Measurements from ENCODE around the gene WASL.

- TF ChIP-seq ZBTB7A (IDR thresholded peaks at IDR 0.05; ENCODE audit: low read depth) = no peak
- no peak for TF ChIP-seq TEAD4 (IDR thresholded peaks at IDR 0.05)
- no peak for TF ChIP-seq RAD21 (IDR thresholded peaks at IDR 0.05; ENCODE audit: low read depth)
- TF ChIP-seq TCF12 (IDR thresholded peaks at IDR 0.05; ENCODE audit: low read depth) = no peak
- TF ChIP-seq, protein P1, sequence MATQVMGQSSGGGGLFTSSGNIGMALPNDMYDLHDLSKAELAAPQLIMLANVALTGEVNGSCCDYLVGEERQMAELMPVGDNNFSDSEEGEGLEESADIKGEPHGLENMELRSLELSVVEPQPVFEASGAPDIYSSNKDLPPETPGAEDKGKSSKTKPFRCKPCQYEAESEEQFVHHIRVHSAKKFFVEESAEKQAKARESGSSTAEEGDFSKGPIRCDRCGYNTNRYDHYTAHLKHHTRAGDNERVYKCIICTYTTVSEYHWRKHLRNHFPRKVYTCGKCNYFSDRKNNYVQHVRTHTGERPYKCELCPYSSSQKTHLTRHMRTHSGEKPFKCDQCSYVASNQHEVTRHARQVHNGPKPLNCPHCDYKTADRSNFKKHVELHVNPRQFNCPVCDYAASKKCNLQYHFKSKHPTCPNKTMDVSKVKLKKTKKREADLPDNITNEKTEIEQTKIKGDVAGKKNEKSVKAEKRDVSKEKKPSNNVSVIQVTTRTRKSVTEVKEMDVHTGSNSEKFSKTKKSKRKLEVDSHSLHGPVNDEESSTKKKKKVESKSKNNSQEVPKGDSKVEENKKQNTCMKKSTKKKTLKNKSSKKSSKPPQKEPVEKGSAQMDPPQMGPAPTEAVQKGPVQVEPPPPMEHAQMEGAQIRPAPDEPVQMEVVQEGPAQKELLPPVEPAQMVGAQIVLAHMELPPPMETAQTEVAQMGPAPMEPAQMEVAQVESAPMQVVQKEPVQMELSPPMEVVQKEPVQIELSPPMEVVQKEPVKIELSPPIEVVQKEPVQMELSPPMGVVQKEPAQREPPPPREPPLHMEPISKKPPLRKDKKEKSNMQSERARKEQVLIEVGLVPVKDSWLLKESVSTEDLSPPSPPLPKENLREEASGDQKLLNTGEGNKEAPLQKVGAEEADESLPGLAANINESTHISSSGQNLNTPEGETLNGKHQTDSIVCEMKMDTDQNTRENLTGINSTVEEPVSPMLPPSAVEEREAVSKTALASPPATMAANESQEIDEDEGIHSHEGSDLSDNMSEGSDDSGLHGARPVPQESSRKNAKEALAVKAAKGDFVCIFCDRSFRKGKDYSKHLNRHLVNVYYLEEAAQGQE (IDR thresholded peaks at IDR 0.05; ENCODE audit: low read depth) = no peak
- TF ChIP-seq CEBPB (IDR thresholded peaks at IDR 0.05) = no peak
- no peak for TF ChIP-seq YY1 (IDR thresholded peaks at IDR 0.05; ENCODE audit: low read depth)
- TF ChIP-seq EP300 (IDR thresholded peaks at IDR 0.05; ENCODE audit: borderline replicate concordance) = no peak
- no peak for TF ChIP-seq TAF1 (IDR thresholded peaks at IDR 0.05; ENCODE audit: low read depth)
- no peak for TF ChIP-seq FOXM1 (IDR thresholded peaks at IDR 0.05; ENCODE audit: borderline replicate concordance, low read depth)
- no peak for TF ChIP-seq EGR1 (IDR thresholded peaks at IDR 0.05)
- TF ChIP-seq MAX (IDR thresholded peaks at IDR 0.05) = no peak
- no peak for TF ChIP-seq NFIC (IDR thresholded peaks at IDR 0.05)
- TF ChIP-seq CREB1 (IDR thresholded peaks at IDR 0.05; ENCODE audit: low read depth) = no peak
These were observed 92.1 kb downstream of the WASL start for GRCh38 chr7:123656544-123657303.
